KMS-11 (cell line): ENCODE data around the gene PAPPA2.
"Not testable (repeated sequence)": the region's sequence is repeated elsewhere in the genome, so short reads cannot be mapped to it uniquely, and the experiment has no call there.

Source experiments
- H2AFZ ChIP-seq: fragments of 200-600 bp; sonication (generic); 2 replicates; pipeline ENCODE4 v1.6.1; 2016; ENCODE audit warnings: antibody characterized with exemption, mixed run types, low read depth
- H3K27ac ChIP-seq: fragments of 200-600 bp; sonication (generic); 2 replicates; pipeline ENCODE4 v1.6.1; 2016; ENCODE audit warnings: mild to moderate bottlenecking, mixed run types
- H3K27me3 ChIP-seq: fragments of 200-600 bp; sonication (generic); 2 replicates; pipeline ENCODE4 v1.6.1; 2017; ENCODE audit warnings: mild to moderate bottlenecking, low read depth, mixed run types, moderate library complexity; ENCODE audit not compliant: insufficient read depth
- H3K36me3 ChIP-seq: fragments of 200-600 bp; sonication (generic); 2 replicates; pipeline ENCODE4 v1.6.1; 2017; ENCODE audit warnings: mild to moderate bottlenecking, mixed run types; ENCODE audit not compliant: insufficient read depth
- H3K4me1 ChIP-seq: fragments of 200-600 bp; sonication (generic); 2 replicates; pipeline ENCODE4 v1.6.1; 2016; ENCODE audit warnings: mild to moderate bottlenecking, low read depth, mixed run types; ENCODE audit not compliant: poor library complexity, severe bottlenecking
- H3K4me2 ChIP-seq: fragments of 200-600 bp; sonication (generic); 2 replicates; pipeline ENCODE4 v1.7.0; 2016; ENCODE audit warnings: mild to moderate bottlenecking, mixed run types
- H3K4me3 ChIP-seq: fragments of 200-600 bp; sonication (generic); IDR thresholded peaks from 2 replicates; pipeline ENCODE4 v1.6.1; 2017; ENCODE audit warnings: low read depth, low read length, mixed read lengths; ENCODE audit not compliant: insufficient read depth
- H3K79me2 ChIP-seq: fragments of 200-600 bp; sonication (generic); 2 replicates; pipeline ENCODE4 v1.6.1; 2016; ENCODE audit warnings: low read depth, mixed run types; ENCODE audit not compliant: insufficient read depth
- H3K9ac ChIP-seq: fragments of 200-600 bp; sonication (generic); 2 replicates; pipeline ENCODE4 v1.6.1; 2016; ENCODE audit warnings: mild to moderate bottlenecking, mixed run types
- H4K20me1 ChIP-seq: fragments of 200-600 bp; sonication (generic); 2 replicates; pipeline ENCODE4 v1.6.1; 2016; ENCODE audit warnings: mild to moderate bottlenecking, mixed run types; ENCODE audit not compliant: insufficient read depth
- CTCF ChIP-seq: fragments of 200-600 bp; sonication (generic); conservative IDR thresholded peaks from 2 replicates; pipeline ENCODE4 v1.6.1; 2017; ENCODE audit warnings: low read depth, mild to moderate bottlenecking, antibody characterized with exemption, low read length, moderate library complexity, mixed read lengths

The PAPPA2 gene

DNA sequence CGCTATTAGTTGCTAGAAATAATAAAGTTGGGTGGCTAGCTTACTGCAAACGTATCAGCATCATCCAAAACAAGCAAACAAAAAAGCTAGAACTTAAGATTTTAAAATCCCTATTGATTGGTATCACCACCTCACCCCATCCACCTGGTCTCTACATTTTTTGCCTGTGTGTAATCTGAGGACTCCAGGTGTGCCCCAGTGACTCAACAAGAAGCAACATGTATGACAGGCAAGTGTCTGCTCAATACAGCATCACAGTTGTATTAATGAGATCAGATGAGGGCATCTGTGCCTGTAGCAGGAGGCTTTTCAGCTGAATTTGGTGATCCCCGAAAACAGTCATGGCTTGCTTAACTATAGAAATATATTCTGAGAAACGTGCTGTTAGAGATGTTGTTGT is 14.6 kb upstream of the PAPPA2 start:
- Histone ChIP-seq H3K79me2 (no peaks in the 10 kb centered on the region), H3K27ac (no peak overlapping the region), H3K27me3 (no peaks in the 10 kb centered on the region), H2AFZ (no peak overlapping the region), H3K36me3 (no peaks in the 10 kb centered on the region), H3K4me2 (no peak overlapping the region), H3K4me3 (no peak overlapping the region), H4K20me1 (no peaks in the 10 kb centered on the region), H3K9ac (no peak overlapping the region), H3K4me1 (no peaks in the 10 kb centered on the region)
- no peak for TF ChIP-seq CTCF

DNA sequence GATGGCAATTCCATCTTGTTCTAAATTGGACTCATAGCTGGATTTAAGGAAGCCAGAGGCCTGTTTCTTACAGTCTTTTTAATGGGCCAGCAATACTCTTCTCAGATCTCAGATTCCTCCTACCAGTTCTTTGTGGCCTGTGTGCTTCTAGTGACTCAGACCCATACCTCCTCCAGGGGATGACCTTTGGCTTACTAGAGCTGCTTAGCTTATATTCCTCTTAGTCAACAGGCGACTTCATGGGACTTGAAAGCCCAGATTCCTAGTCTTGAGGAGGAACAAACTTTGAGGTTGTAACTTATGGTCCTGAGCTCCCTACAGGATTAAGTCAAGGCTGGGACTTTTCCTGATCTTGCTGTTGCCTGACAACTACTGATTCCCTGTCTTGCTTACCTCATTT is 12.4 kb upstream of the PAPPA2 start:
- Histone ChIP-seq H3K4me1 (no peaks in the 10 kb centered on the region), H3K27me3 (no peaks in the 10 kb centered on the region), H3K36me3 (no peaks in the 10 kb centered on the region), H4K20me1 (no peaks in the 10 kb centered on the region), H3K9ac (no peak overlapping the region), H3K79me2 (no peaks in the 10 kb centered on the region), H3K4me2 (no peak overlapping the region), H3K27ac (no peak overlapping the region), H2AFZ (no peak overlapping the region), H3K4me3 (no peak overlapping the region)
- TF ChIP-seq CTCF, result no peak

DNA sequence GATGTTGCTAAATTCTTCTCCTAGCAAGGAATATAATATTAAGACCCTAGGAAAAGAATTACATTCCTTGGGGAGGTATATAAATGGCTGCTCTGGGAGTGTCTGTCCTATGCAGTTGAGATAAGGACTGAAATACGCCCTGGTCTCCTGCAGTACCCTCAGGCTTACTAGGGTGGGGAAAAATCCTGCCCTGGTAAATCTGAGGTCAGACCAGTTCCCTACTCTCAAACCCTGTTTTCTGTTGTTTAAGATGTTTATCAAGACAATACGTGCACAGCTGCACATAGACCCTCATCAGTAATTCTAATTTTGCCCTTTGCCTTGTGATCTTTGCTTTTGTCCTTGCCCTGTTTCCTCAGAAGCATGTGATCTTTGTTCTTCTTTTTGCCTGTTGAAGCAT is 11.2 kb upstream of the PAPPA2 start:
- H2AFZ ChIP-seq, H3K27ac ChIP-seq, H3K79me2 ChIP-seq, H3K27me3 ChIP-seq, H3K4me2 ChIP-seq, H3K9ac ChIP-seq, H3K36me3 ChIP-seq, H4K20me1 ChIP-seq, H3K4me1 ChIP-seq, H3K4me3 ChIP-seq: not testable (repeated sequence)

DNA sequence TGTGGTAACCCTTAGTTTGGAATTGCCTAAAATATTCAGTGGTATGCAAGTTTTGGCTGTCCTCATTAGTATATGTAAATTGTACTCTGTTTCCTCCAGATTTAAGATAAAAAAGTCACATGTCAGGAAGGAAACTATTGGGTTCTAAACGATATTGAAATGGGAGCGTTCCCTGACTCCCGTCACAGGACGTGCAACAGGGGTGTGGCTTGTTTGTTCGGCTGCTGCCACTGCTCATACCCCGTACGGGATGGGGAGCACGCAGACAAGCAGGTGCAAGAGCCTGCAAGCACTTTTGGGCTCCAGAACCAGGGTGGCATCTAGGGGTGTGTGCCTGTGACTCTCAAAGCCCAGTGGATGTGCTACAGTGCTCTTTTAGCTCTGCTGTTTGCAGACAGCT is 6.2 kb upstream of the PAPPA2 start:
- no peak overlapping the region for H2AFZ ChIP-seq
- H3K27me3 ChIP-seq, result no peaks in the 10 kb centered on the region
- H3K27ac ChIP-seq, result no peak overlapping the region
- H3K9ac ChIP-seq, result no peak overlapping the region
- H3K4me1 ChIP-seq, result no peaks in the 10 kb centered on the region
- no peak for TF ChIP-seq CTCF
- H3K4me2 ChIP-seq, result no peak overlapping the region
- no peaks in the 10 kb centered on the region for H4K20me1 ChIP-seq
- no peaks in the 10 kb centered on the region for H3K36me3 ChIP-seq
- H3K79me2 ChIP-seq, result no peaks in the 10 kb centered on the region
- H3K4me3 ChIP-seq, result no peak overlapping the region

DNA sequence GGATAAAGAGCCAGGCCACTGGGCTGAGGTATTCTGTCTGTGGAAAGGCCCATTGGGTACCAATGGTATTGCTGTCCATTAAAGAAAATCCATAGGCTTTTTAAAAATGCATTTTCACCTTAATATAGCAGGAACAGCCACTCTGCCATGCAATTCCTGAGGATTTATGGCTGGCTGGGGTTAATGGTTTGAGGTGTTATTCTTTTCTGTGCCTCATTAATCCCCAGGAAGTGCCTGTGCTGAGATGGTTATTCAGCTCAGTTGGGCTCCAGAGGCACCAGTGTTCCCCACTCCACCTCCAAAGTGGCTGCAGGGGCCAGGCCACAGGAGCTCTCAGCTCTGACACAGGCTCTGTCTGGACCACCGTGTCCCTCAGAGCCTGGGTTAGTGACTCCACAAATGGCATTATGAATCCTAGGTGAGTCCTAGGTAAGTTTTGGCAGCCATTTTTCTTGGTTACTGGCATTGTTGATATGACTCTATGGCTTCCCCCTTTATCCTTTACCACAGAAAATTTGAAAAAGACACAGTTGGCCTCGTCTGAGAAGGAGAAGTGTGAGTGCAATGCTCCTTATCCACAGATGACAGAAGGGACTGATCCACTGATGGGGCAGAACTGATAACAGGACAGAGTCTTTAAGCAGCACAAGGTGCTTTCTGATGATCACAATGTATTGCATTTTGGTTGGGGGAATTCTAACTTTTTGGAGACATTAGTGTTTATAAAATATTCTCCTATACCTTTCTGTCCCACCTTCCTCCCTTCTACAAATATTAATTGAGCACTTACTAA is 2.2 kb upstream of the PAPPA2 start:
- no peaks in the 10 kb centered on the region for H4K20me1 ChIP-seq
- no peaks in the 10 kb centered on the region for H3K36me3 ChIP-seq
- TF ChIP-seq CTCF, result no peak
- no peaks in the 10 kb centered on the region for H3K27me3 ChIP-seq
- H3K4me1 ChIP-seq, result no peaks in the 10 kb centered on the region
- H3K9ac ChIP-seq, result no peak overlapping the region
- no peak overlapping the region for H3K4me2 ChIP-seq
- no peaks in the 10 kb centered on the region for H3K79me2 ChIP-seq
- H3K4me3 ChIP-seq, result no peak overlapping the region
- no peak overlapping the region for H2AFZ ChIP-seq
- no peak overlapping the region for H3K27ac ChIP-seq
